H1 (cell line): ENCODE results near the gene TMEM63A. TPM values are rescaled to one million over a fixed set of nuclear protein-coding genes. Genes with fewer than 3 reads are reported as not detected.
A peak's percentile ranks its signal among the peaks of the same experiment; 100 is the strongest.

ENCODE experiments used
- CTCF ChIA-PET: fragments of 300-600 bp; sonication (Branson Sonifier 250); formaldehyde crosslinking; loops from one replicate; lab custom pipeline; 2021; ENCODE audit not compliant: partially characterized antibody; lab: Charles Lee
- POLR2A ChIA-PET: fragments of 300-600 bp; sonication (Branson Sonifier 250); formaldehyde crosslinking; loops from one replicate; lab custom pipeline; 2021; ENCODE audit warnings: inconsistent platforms; ENCODE audit not compliant: partially characterized antibody; lab: Charles Lee
- DNase-seq, 2 experiments: peaks; one replicate each; pipeline versions ENCODE4 v3.0.0 to v3.0.0-alpha.2; 2010 to 2022; ENCODE audit warnings: low spot score in 2 of 2, low read depth in 1 of 2, mixed read lengths in 1 of 2
- FAIRE-seq: peaks from 2 replicates; lab custom pipeline; 2011; peaks lifted over from hg19 to GRCh38; lab: Jason Lieb, UNC
- H2AFZ ChIP-seq: 2 replicates; pipeline ENCODE4 v1.8.1; 2012; ENCODE audit warnings: low read length, inconsistent platforms
- H2AK5ac ChIP-seq: 2 replicates; pipeline ENCODE4 v1.6.1; 2013; ENCODE audit warnings: low read depth, low read length
- H2BK120ac ChIP-seq: replicated peaks from 2 replicates; pipeline ENCODE3; 2013; ENCODE audit warnings: low read depth, low read length, inconsistent platforms
- H2BK12ac ChIP-seq: 2 replicates; pipeline ENCODE4 v1.6.1; 2013; ENCODE audit warnings: low read depth, low read length
- H2BK15ac ChIP-seq: 2 replicates; pipeline ENCODE4 v1.6.1; 2013; ENCODE audit warnings: low read length
- H2BK20ac ChIP-seq: 2 replicates; pipeline ENCODE4 v1.6.1; 2013; ENCODE audit warnings: low read length
- H2BK5ac ChIP-seq: 2 replicates; pipeline ENCODE4 v1.6.1; 2013; ENCODE audit warnings: low read depth, low read length
- H3K14ac ChIP-seq: 2 replicates; pipeline ENCODE4 v1.6.1; 2013; ENCODE audit warnings: inconsistent platforms; ENCODE audit not compliant: insufficient read length
- H3K18ac ChIP-seq: 2 replicates; pipeline ENCODE4 v1.6.1; 2013; ENCODE audit warnings: low read length; ENCODE audit errors: extremely low read depth
- H3K23ac ChIP-seq: 2 replicates; pipeline ENCODE4 v1.6.1; 2013; ENCODE audit warnings: inconsistent platforms; ENCODE audit not compliant: insufficient read length
- H3K23me2 ChIP-seq: 2 replicates; pipeline ENCODE4 v1.6.1; 2013; ENCODE audit warnings: low read depth, low read length
- H3K27ac ChIP-seq: 2 replicates; pipeline ENCODE4 v1.6.1; 2011; ENCODE audit warnings: low read depth, low read length, inconsistent platforms
- H3K27me3 ChIP-seq, 4 experiments: replicated peaks in 1 of 4; 1 replicate in 1 of 4; 2 replicates in 3 of 4; pipeline versions ENCODE4 v1.6.1 to v1.8.1; 2011 to 2013; ENCODE audit warnings: low read length in 3 of 4, mild to moderate bottlenecking in 3 of 4, inconsistent platforms in 2 of 4, mixed read lengths in 2 of 4, moderate library complexity in 1 of 4; ENCODE audit not compliant: control insufficient read depth in 3 of 4, insufficient read depth in 3 of 4; ENCODE audit errors: extremely low read depth in 1 of 4
- H3K36me3 ChIP-seq, 4 experiments: 2 replicates each; pipeline versions ENCODE4 v1.6.1 to v1.8.1; 2011 to 2013; ENCODE audit warnings: mild to moderate bottlenecking in 4 of 4, low read length in 3 of 4, moderate library complexity in 2 of 4, control low read depth in 1 of 4, inconsistent platforms in 1 of 4; ENCODE audit not compliant: insufficient read depth in 4 of 4, control insufficient read depth in 2 of 4
- H3K4ac ChIP-seq: replicated peaks from 2 replicates; pipeline ENCODE3; 2013; ENCODE audit warnings: low read length, low read depth, mixed read lengths, inconsistent platforms; ENCODE audit not compliant: insufficient read length
- H3K4me1 ChIP-seq, 4 experiments: replicated peaks in 1 of 4; 1 replicate in 1 of 4; 2 replicates in 3 of 4; pipeline versions ENCODE4 v1.6.1 to v1.8.1; 2011 to 2013; ENCODE audit warnings: low read length in 3 of 4, inconsistent platforms in 2 of 4, mixed read lengths in 1 of 4; ENCODE audit not compliant: insufficient read depth in 4 of 4, control insufficient read depth in 3 of 4
- H3K4me2 ChIP-seq, 2 experiments: 2 replicates each; pipeline versions ENCODE4 v1.6.1 to v1.8.1; 2011 to 2013; ENCODE audit warnings: low read depth in 2 of 2, low read length in 2 of 2, control low read depth in 1 of 2, inconsistent platforms in 1 of 2, mild to moderate bottlenecking in 1 of 2; ENCODE audit not compliant: insufficient read depth in 1 of 2
- H3K4me3 ChIP-seq, 4 experiments: fragments of 200-600, 300-600 bp in 1 of 4; sonication (generic), shearing (Covaris generic), sonication (Bioruptor Twin) in 1 of 4; 2 replicates each; pipeline versions ENCODE4 v1.5.1 to v1.8.1; 2011 to 2016; ENCODE audit warnings: low read length in 4 of 4, low read depth in 3 of 4, control low read depth in 2 of 4, inconsistent platforms in 2 of 4, mild to moderate bottlenecking in 2 of 4, mixed read lengths in 1 of 4, moderate library complexity in 1 of 4; ENCODE audit not compliant: insufficient read depth in 2 of 4; ENCODE audit errors: extremely low read depth in 1 of 4
- H3K56ac ChIP-seq: replicated peaks from 2 replicates; pipeline ENCODE3; 2013; ENCODE audit warnings: low read depth, mild to moderate bottlenecking, mixed read lengths, low read length, inconsistent platforms; ENCODE audit not compliant: insufficient read length
- H3K79me1 ChIP-seq: 2 replicates; pipeline ENCODE4 v1.6.1; 2013; ENCODE audit warnings: low read depth, low read length, control low read depth
- H3K79me2 ChIP-seq, 2 experiments: 2 replicates each; pipeline versions ENCODE4 v1.6.1 to v1.8.1; 2012 to 2013; ENCODE audit warnings: low read length in 2 of 2, mild to moderate bottlenecking in 2 of 2, inconsistent platforms in 1 of 2; ENCODE audit not compliant: insufficient read depth in 2 of 2, control insufficient read depth in 1 of 2
- H3K9ac ChIP-seq, 4 experiments: replicated peaks in 1 of 4; 1 replicate in 1 of 4; 2 replicates in 3 of 4; pipeline versions ENCODE4 v1.6.1 to v1.8.1; 2011 to 2013; ENCODE audit warnings: low read depth in 3 of 4, low read length in 3 of 4, control low read depth in 2 of 4, mild to moderate bottlenecking in 2 of 4, moderate library complexity in 2 of 4, inconsistent platforms in 1 of 4; ENCODE audit errors: extremely low read depth in 1 of 4
- H3K9me3 ChIP-seq, 2 experiments: 2 replicates each; pipeline versions ENCODE4 v1.6.1 to v1.8.1; 2012 to 2013; ENCODE audit warnings: mild to moderate bottlenecking in 2 of 2, moderate library complexity in 2 of 2, control low read depth in 1 of 2, inconsistent platforms in 1 of 2, low read depth in 1 of 2, low read length in 1 of 2, mixed read lengths in 1 of 2; ENCODE audit not compliant: insufficient read depth in 2 of 2
- H4K20me1 ChIP-seq, 2 experiments: replicated peaks in 1 of 2; 2 replicates each; pipeline versions ENCODE3 to v1.8.1; 2011 to 2013; ENCODE audit warnings: inconsistent platforms in 2 of 2, low read length in 2 of 2, mild to moderate bottlenecking in 1 of 2; ENCODE audit not compliant: insufficient read depth in 2 of 2, control insufficient read depth in 1 of 2
- H4K5ac ChIP-seq: 2 replicates; pipeline ENCODE4 v1.6.1; 2013; ENCODE audit warnings: low read length, low read depth, mixed read lengths, inconsistent platforms; ENCODE audit not compliant: insufficient read length
- H4K8ac ChIP-seq: 2 replicates; pipeline ENCODE4 v1.8.0; 2013; ENCODE audit warnings: mild to moderate bottlenecking, moderate library complexity, low read length, inconsistent platforms; ENCODE audit not compliant: insufficient read depth; ENCODE audit errors: extremely low read depth
- H4K91ac ChIP-seq: replicated peaks from 2 replicates; pipeline ENCODE3; 2013; ENCODE audit warnings: low read length, mixed read lengths, inconsistent platforms; ENCODE audit not compliant: insufficient read length
- ASH2L ChIP-seq: fragments of 200-600, 300-600 bp; sonication (generic); IDR thresholded peaks from one replicate; pipeline ENCODE4 v1.7.1; 2017; ENCODE audit warnings: low read length
- POLR2AphosphoS5 ChIP-seq: IDR thresholded peaks from 2 replicates; pipeline ENCODE4 v1.6.1; 2011; ENCODE audit warnings: low read depth, low read length
- SIN3A ChIP-seq, 2 experiments: IDR thresholded peaks in 1 of 2; conservative IDR thresholded peaks in 1 of 2; 2 replicates each; pipeline ENCODE4 v1.6.1; 2011 to 2012; ENCODE audit warnings: low read length in 2 of 2, improper control_type of control experiment in 1 of 2, low read depth in 1 of 2, mild to moderate bottlenecking in 1 of 2
- WGBS, 2 experiments: shearing (Covaris generic) in 1 of 2; methylation state at CpG; one replicate each; pipeline versions ENCODE4 v1.1.6 to v1.1.7; 2013 to 2015; ENCODE audit warnings: low lambda C conversion rate in 2 of 2, mixed read lengths in 2 of 2, inconsistent platforms in 1 of 2, low coverage in 1 of 2, missing lambda C conversion rate in 1 of 2; ENCODE audit not compliant: insufficient replicate concordance in 2 of 2, insufficient coverage in 1 of 2, insufficient read length in 1 of 2; ENCODE audit errors: extremely low coverage in 1 of 2, missing lambda C conversion rate in 1 of 2; 5-methylcytosine and 5-hydroxymethylcytosine counted together
- polyA plus RNA-seq, 7 experiments: library from polyadenylated mRNA; depleted of rRNA in 3 of 7; stranded (reverse) in 5 of 7; unstranded in 2 of 7; fragments of >200 nt in 5 of 7; fragments of 200-250 nt in 2 of 7; gene quantifications; 1 replicate in 5 of 7; 2 replicates in 1 of 7; 4 replicates in 1 of 7; pipeline versions ENCODE4 v1.2.1 to v1.2.3, GENCODE V29; 2011 to 2013; ENCODE audit warnings: missing spikeins in 2 of 7, mixed read lengths in 2 of 7
- total RNA-seq: library from RNA; stranded (reverse); fragmentation: NEBNext Ultra II Directional; extraction: Animal tissue kit (Norgen Biotek cat#: 25700); gene quantifications from 2 replicates; pipeline ENCODE4 v1.2.1, GENCODE V29; 2021

The TMEM63A gene
- total and polyA plus RNA-seq, 2 of the 8 experiments (the other 6 are each of a cell fraction or from before 2014, with no cell fraction given): 26.1 to 55.4 TPM

- 18% methylated on average over 8 of the region's 8 CpGs; no CpG with 5 or more reads in 1 of the 2 experiments for WGBS, 2 experiments
- POLR2A ChIA-PET: interaction anchor here (0.6 to 2.9 kb wide), 19 partner anchors 11 to 220 kb away, joined by 3 to 16 read pairs (median 3); partner anchors contain the start of genes EPHX1, LEFTY2 and TMEM63A
- no peak for FAIRE-seq
- no peak for TF ChIP-seq POLR2AphosphoS5
- no peak for TF ChIP-seq ASH2L
- no peak for TF ChIP-seq SIN3A (conservative IDR thresholded peaks at IDR 0.05 in 1 of 2, IDR thresholded peaks at IDR 0.05 in 1 of 2; ENCODE audit: low read depth in 1 of 2, low read length in 2 of 2)
These were observed 41.2 kb upstream of the TMEM63A start for GRCh38 chr1:225923381-225923691.

More at GRCh38 chr1:225923381-225923691, 41.2 kb upstream of the TMEM63A start:
- Histone ChIP-seq H2AFZ (no peak overlapping the region), H4K20me1 (peaks cover 3 to 4% of the 10 kb centered on the region in 2 experiments), H3K4ac (peak overlapping the region; percentile 46), H3K36me3 (peaks cover 9 to 35% (median 22%) of the 10 kb centered on the region in 4 experiments; a peak in 7 of 8 replicates), H2BK120ac (no peak overlapping the region), H3K9ac (peak overlapping the region; percentile 32 to 86 (median 78)), H3K9me3 (no peaks in the 10 kb centered on the region), H4K8ac (peak overlapping the region; percentile 96; the same call in 1 of the 2 replicates), H3K4me2 (peak overlapping the region; percentile 63 to 80), H2BK15ac (no peak overlapping the region), H3K4me3 (peak overlapping the region; percentile 91 to 97 (median 93)), H2BK20ac (no peak overlapping the region), H4K5ac (peak overlapping the region; percentile 44), H3K27me3 (no peaks in the 10 kb centered on the region), H3K14ac (no peak overlapping the region), H3K79me2 (peaks cover 5 to 15% of the 10 kb centered on the region in 2 experiments), H3K23ac (no peak overlapping the region), H3K4me1 (peaks cover 0 to 9% (median 5%) of the 10 kb centered on the region in 4 experiments; a peak in 4 of 7 replicates), H3K79me1 (peaks cover 11% of the 10 kb centered on the region), H3K23me2 (peaks cover 4% of the 10 kb centered on the region), H3K56ac (no peak overlapping the region), H3K18ac (no peak overlapping the region; the same call in 1 of the 2 replicates), H3K27ac (peak overlapping the region; percentile 69; the same call in 1 of the 2 replicates), H2BK5ac (peak overlapping the region; percentile 95), H2BK12ac (no peak overlapping the region), H2AK5ac (0 out of 2 replicates have a peak overlapping the region, but pooled peaks have one; percentile 6), H4K91ac (peak overlapping the region; percentile 77)
- DNase-seq: no peak
- CTCF ChIA-PET: interaction anchor here (0.9 to 5.5 kb wide), 11 partner anchors 11 to 448 kb away, joined by 3 to 27 read pairs (median 4); partner anchors contain the start of gene LEFTY2
